ENCODE data around the gene SHC3.

GRCh38 chr9:89215342-89215741, 36.7 kb upstream of the SHC3 start:
- TF ChIP-seq CTCF (conservative IDR thresholded peaks at IDR 0.05; ENCODE audit: low read depth, low read length) (no peak), RFX5 (IDR thresholded peaks at IDR 0.05; ENCODE audit: low read depth, low read length) (no peak)
